GM12875 (cell line): ENCODE results near the gene DGKB.

Experiments
- H3K4me3 ChIP-seq: one replicate; pipeline ENCODE4 v1.5.1; 2011; ENCODE audit warnings: low read depth, low read length, control low read depth
- TF ChIP-seq, protein P1 (sequence below): IDR thresholded peaks from 2 replicates; pipeline ENCODE4 v1.5.1; 2011; ENCODE audit warnings: low read depth, mild to moderate bottlenecking, control low read depth, inconsistent platforms, low read length, moderate library complexity, borderline replicate concordance; ENCODE audit not compliant: insufficient read depth

The DGKB gene

DNA sequence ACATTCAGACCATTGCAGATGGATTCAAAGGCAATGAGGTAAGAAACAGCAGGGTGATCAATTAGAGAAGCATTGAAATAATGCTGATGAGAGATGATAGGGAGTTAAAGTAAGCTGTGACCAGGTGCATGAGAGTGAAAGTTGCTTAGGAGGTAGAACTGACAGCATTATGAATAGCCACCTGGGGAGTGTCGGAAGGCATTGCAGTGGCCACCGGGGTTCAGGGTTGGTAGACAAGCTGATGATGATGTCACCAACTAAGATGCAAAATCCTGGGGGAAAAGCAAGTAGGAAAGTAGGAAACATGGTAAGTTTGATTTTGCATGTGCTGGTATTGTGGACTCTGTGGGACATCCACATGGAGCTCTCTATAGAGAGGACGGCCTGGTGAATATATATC lies 701.2 kb downstream of the DGKB start:
- TF ChIP-seq, protein P1, sequence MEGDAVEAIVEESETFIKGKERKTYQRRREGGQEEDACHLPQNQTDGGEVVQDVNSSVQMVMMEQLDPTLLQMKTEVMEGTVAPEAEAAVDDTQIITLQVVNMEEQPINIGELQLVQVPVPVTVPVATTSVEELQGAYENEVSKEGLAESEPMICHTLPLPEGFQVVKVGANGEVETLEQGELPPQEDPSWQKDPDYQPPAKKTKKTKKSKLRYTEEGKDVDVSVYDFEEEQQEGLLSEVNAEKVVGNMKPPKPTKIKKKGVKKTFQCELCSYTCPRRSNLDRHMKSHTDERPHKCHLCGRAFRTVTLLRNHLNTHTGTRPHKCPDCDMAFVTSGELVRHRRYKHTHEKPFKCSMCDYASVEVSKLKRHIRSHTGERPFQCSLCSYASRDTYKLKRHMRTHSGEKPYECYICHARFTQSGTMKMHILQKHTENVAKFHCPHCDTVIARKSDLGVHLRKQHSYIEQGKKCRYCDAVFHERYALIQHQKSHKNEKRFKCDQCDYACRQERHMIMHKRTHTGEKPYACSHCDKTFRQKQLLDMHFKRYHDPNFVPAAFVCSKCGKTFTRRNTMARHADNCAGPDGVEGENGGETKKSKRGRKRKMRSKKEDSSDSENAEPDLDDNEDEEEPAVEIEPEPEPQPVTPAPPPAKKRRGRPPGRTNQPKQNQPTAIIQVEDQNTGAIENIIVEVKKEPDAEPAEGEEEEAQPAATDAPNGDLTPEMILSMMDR: no peak

DNA sequence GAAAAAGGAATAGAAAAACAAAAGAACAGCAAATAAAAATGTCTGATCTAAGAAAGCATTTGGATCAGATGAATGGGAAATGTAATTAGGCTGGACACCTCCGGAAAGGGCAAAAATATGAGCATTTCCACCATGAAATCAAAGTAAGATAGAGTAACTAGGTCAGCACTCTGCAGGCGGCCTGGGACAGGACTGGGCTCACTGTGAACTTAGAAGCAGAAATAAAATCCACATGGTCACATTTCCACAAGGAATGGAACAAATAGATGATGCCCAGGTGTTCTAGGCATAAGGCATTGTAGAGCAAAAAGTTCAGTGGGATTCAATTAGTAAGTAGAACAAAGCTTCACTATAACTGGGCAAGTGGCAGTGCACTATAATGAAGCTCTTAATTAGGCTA lies 703.2 kb downstream of the DGKB start:
- TF ChIP-seq, protein P1: no peak

More for the DNA sequence above, 701.2 kb downstream of the DGKB start:
- no peak overlapping the region for H3K4me3 ChIP-seq

DNA sequence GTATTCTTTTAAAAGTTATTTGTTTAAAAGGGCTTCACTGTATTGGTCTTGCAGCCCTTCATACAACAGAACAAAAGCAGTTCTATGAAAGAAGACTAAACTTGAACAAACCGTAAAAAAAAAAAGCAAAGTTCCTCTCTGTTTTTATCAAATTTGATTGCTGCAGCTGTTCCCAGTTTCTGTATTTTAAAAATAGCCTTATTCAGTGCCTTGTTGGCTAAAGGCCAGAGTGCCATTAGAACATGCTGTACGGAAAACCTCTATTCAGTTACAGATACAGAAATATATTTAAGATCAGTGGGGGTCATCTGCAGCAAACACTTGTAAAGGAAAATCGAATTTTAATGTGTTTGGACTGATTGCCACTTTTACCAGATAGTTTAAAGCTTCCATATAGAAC lies 705.3 kb downstream of the DGKB start:
- H3K4me3 ChIP-seq: no peak overlapping the region
- TF ChIP-seq, protein P1: no peak

More for the DNA sequence above, 703.2 kb downstream of the DGKB start:
- H3K4me3 ChIP-seq: no peak overlapping the region

DNA sequence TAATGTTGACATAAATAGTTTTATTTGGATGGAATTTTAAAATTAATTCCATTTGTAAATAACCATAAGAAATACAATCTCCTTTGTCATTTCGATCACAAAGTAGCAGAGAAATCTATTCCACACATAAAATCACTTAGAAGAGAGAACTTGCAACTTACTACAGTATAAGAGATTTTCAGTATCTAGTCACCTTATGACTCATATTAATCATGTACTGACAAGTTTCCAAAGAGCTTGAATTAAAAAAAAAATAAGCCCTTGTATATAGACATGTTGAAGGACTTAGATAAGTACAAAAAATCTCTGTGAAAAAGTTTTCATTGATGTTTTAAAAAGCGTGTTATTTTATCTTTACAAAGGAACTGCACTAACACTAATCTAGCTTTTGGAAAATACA lies 706.0 kb downstream of the DGKB start:
- TF ChIP-seq, protein P1: no peak
- no peak overlapping the region for H3K4me3 ChIP-seq

DNA sequence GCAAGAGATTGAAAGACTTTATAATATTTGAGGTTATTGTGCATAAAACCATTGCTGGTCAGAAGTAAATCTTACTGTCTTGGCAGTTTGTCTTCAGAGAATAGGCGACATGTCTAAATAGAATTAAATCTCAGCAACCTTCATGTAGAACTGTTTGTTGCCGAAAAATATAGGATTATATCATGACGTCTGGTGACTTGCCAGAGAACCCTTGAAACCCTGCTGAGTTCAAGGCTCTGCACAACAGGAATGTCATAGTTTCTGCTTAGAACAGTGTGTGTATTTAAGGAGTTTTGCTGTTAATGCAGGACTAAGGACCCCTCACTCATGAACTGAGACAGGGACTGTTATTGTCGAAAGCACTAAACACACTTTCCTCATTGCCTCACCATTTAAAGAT lies 706.7 kb downstream of the DGKB start:
- no peak overlapping the region for H3K4me3 ChIP-seq
- TF ChIP-seq, protein P1: no peak

DNA sequence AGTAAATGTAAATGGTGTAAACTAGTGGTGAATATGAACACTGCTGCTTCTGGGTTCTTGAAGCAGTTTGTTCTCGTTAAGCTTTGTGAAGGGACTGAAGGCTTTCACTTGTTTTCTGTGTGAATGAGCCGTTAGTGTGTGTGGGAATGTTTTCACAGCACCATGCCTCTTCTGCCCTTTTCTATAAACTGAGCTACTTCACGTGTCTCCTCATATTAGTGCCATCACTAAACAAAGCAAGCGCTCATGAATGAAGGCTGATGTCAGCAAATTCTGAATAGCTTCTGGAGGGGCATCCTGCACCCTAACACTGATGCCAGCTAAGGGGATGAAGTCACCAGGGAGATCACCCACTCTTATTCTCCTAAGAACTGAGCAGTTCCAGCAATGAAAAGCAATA lies 707.5 kb downstream of the DGKB start:
- TF ChIP-seq, protein P1: no peak
- H3K4me3 ChIP-seq: no peak overlapping the region

DNA sequence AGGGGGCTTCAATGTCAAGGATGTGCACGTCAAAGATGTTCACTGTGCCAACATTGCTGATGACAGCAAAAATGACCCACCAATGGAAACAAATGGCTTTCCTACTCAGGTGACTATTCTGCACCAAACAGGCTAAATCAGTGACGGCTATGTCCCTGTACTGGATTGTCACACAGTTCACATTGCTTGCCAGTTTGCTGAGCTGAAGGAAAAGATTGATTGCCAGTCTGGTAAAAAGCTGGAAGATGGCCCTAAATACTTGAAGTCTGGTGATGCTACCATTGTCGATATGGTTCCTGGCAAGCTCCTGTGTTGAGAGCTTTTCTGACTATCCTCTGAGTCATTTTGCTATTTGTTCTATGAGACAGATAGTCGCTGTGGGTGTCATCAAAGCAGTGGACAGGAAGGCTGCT lies 710.9 kb downstream of the DGKB start:
- TF ChIP-seq, protein P1: no peak
- no peak overlapping the region for H3K4me3 ChIP-seq
